GM19455 (cell line): ENCODE data around the gene CLMP.
"Not testable (repeated sequence)": the region's sequence is repeated elsewhere in the genome, so short reads cannot be mapped to it uniquely, and the experiment has no call there.

ENCODE experiments used
- ATAC-seq: cut with Tn5 transposase; IDR thresholded peaks from one replicate; pipeline ENCODE4 v1.9.1; 2021; ENCODE audit not compliant: unreplicated experiment

CLMP gene

GRCh38 chr11:123139206-123139605, 55.8 kb downstream of the CLMP start:
- ATAC-seq = no peak

- no peak for ATAC-seq
These were observed 57.4 kb downstream of the CLMP start for GRCh38 chr11:123137431-123138224.

- no peak for ATAC-seq
These were observed 59.1 kb downstream of the CLMP start for GRCh38 chr11:123135863-123136446.

- ATAC-seq = no peak
These were observed 62.2 kb downstream of the CLMP start for GRCh38 chr11:123132881-123133280.

GRCh38 chr11:123132034-123132766, 62.8 kb downstream of the CLMP start:
- ATAC-seq = not testable (repeated sequence)

- ATAC-seq = no peak
These were observed 65.1 kb downstream of the CLMP start for GRCh38 chr11:123129920-123130319.

DNA sequence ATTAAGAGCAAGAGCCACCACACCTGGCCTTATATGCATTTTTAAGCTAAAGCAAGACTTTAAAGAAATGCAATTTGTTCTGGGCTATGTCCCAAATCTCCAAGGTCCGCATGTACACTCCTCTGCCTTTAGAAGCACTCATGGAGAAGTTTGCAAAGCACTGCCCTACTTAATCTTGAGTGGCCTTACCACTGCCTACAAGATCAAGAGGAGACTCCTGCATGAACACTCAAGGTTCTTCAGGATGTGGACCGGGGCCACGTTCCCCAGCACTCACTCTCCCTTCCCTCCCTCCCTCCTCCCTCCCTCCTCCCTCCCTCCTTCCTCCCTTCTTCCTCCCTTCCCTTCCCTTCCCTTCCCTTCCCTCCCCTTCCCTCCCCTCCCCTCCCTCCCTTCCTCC, 69.9 kb downstream of the CLMP start:
- no peak for ATAC-seq

DNA sequence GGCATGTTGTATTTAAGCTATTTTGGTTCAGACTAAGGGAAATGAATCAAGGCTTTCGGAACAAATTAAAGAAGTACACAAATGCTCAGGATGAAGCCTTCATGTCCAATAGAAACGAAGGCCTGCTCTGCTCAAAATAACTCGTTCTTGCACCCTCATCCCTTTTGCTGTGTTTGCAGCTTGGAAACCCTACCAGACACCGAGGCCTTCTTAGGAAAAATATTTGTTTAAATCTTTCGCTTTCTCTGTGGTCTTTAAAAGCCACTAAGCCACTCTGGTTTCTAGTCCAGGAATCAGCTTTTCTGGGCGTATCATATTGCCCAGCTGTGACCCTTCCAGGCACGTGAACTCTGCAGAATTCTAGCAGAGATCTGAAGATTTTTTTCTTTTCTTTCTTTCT, 72.2 kb downstream of the CLMP start:
- no peak for ATAC-seq

GRCh38 chr11:123122341-123122740, 72.7 kb downstream of the CLMP start:
- no peak for ATAC-seq

GRCh38 chr11:123116486-123116885, 78.6 kb downstream of the CLMP start:
- ATAC-seq = no peak

GRCh38 chr11:123111465-123111864, 83.6 kb downstream of the CLMP start:
- no peak for ATAC-seq

DNA sequence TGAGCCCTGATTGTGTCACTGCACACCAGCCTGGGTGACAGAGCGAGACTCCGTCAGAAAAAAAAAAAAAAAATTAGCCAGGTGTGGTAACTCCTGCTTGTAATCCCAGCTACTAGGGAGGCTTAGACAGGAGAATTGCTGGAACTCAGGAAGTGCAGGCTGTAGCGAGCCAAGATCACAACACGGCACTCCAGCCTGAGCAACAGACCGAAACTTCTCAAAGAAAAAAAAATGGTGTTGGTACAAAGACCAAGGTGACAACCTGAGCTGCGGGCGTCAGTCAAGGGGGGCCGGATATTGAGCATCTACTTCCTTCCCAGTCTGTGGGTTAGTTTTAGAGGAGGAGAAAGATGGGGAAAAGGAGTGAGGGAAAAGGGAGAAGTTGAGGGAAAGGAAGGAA, 84.7 kb downstream of the CLMP start:
- no peak for ATAC-seq

- no peak for ATAC-seq
These were observed 87.0 kb downstream of the CLMP start for GRCh38 chr11:123107945-123108495.

DNA sequence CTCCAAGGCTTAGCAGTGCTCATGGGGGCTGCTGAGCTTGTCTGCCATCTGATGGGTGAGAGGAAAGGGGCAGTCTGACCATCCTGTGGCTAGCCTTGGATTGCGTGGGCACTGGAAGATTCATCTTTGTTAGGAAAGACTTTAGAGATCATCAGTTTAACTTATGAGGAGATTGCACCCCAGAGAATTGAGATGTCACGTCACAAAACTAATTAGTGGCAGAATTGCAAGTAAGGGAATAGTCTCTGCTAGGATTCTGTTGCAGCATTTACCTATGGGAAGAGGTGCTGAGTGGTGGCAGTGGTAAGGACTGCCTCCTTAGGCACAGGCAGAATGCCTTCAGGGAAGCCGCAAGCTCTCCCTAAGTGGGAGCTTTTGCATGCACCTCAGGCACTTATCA, 90.4 kb downstream of the CLMP start:
- ATAC-seq = no peak

DNA sequence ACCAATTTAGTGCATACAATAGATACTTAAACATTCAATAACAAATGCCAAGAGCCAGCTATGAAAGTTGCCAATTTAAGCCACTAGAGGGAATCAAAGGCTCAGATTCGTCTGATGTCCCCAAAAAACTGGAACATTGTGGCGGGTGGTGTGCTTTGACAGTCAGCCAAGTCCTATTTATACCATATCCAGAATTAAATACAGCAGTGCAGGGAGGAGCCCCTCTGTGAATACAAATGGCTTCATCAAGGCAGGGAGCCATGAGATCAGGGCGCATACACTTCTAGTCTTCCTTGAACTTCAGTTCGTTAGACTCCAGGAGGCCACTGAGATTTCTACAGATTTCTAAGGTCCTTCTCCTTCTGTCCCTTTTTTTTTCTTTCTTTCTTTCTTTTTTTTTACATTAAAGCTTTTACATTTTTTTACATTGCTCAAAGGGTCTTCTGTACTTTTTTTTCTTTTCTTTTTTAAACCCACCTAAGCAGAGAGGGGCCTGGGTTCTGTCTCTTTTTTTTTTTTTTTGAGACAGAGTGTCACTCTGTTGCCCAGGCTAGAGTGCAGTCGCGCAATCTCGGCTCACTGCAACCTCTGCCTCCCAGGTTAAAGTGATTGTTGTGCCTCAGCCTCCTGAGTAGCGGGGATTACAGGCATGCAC, 91.6 kb downstream of the CLMP start:
- no peak for ATAC-seq

DNA sequence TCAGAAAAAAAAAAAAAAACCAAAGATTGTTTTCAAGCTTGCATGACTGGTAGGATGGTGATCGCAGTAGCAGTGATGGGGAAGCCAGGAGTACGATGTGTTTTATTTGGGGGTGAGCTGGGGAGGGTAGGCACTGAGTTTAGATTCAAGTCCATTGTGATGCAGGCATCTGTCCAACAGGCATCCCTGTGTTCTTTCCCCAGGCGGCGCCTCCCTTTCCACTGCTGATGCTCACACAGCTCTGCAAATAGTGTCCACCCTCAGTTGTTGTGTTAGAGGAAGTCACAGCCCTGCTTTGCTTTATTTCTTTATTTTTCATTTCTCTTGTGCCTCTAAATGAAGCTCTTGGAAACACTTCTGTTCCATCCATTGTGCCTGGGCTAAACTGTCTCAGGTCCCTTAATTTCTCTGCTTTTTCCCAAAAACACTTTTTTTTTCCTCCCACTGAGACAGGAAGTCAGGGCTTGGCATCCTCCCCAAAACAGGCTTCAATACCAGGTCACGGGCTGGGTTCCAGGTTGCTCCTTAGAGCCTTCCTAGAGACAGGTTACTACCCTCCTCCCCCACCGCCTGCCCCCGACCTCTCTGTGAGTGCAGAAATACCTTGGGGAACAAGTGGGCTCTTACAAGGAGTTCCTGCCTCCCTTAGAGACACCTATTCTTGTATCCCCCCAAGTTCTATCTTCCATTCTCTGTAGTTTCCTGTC, 94.5 kb downstream of the CLMP start:
- no peak for ATAC-seq

DNA sequence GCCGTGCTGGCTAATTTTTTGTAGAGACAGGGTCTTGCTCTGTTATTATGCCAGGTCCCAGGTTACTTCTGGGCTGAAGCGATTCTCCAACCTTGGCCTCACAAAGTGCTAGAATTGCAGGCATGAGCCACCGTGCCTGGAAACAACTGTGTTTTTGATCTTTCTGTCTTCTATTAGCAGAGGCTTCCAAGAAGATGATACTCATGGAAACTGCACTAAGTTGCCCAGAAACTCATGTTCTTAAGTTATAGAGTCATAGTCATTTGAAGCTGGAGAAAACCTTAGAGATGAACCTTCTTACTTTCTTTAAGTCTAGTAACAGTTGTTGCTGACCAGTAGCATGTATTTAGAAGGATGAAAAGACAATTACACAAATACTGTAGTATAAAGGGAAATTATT, 96.1 kb downstream of the CLMP start:
- ATAC-seq = no peak

DNA sequence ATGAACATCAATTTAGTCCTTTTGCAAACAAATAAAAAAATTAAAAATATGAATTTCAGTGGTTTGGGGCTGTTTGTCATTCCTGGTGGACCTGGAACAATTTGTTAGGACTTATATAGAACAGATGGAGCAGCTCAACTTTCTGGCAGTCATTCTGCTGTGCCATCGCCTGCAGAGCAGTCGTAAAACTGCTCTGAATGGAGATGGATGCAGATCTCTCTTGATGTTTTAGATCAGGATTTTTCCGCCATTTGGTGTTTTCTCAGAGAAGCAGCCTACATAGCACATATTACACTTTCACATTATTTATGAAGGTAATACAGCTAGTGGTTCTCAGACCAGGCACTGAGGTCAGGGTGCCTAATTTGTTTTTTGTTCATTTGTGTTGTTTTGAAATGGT, 101.3 kb downstream of the CLMP start:
- no peak for ATAC-seq

DNA sequence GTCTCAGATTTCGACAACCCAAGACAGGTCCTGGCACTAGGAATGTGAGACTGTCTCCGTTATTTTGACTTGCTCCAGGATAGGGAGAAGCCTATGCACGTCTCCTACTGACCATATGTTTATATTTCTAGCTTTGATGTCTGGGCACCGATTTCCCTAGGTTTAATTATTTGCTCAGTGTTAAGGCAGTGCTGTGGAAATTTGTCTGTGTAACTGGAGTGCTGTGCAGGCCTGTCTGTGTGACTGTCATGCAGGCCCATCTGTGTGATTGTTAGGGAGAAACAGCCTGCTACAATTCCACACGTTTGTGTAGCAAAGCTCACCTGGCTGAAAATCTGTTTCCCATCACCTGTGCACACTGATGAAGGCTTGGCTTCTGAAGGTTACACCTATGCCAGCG, 103.5 kb downstream of the CLMP start:
- ATAC-seq = no peak

- ATAC-seq = not testable (repeated sequence)
These were observed 104.9 kb downstream of the CLMP start for GRCh38 chr11:123090168-123090567.

GRCh38 chr11:123088896-123089295, 106.2 kb downstream of the CLMP start:
- not testable (repeated sequence) for ATAC-seq
